HepG2 (cell line): ENCODE data around the gene FMC1. TPM values are rescaled to one million over a fixed set of nuclear protein-coding genes. Genes with fewer than 3 reads are reported as not detected.

Source experiments
- EZH2 ChIP-seq: conservative IDR thresholded peaks from 2 replicates; pipeline ENCODE4 v1.6.1; 2012; ENCODE audit warnings: mild to moderate bottlenecking, low read depth, low read length, moderate library complexity
- KDM5B ChIP-seq: sonication (generic); formaldehyde crosslinking; IDR thresholded peaks from 2 replicates; pipeline ENCODE4 v1.4.0; 2020; ENCODE audit warnings: missing genetic modification reagents, mild to moderate bottlenecking, borderline replicate concordance
- MAZ ChIP-seq, 2 experiments: sonication (generic) in 1 of 2; formaldehyde crosslinking in 1 of 2; IDR thresholded peaks; 2 replicates each; pipeline versions ENCODE4 v1.5.0 to v1.6.1; 2012 to 2020; ENCODE audit warnings: low read depth in 2 of 2, mild to moderate bottlenecking in 2 of 2, borderline replicate concordance in 1 of 2, improper control_type of control experiment in 1 of 2, low read length in 1 of 2, missing genetic modification reagents in 1 of 2, moderate library complexity in 1 of 2
- NR3C1 ChIP-seq: sonication (generic); formaldehyde crosslinking; IDR thresholded peaks from 2 replicates; pipeline ENCODE4 v1.4.0; 2020; ENCODE audit warnings: missing genetic modification reagents
- RBFOX2 ChIP-seq: fragments of 200-400 bp; formaldehyde crosslinking; IDR thresholded peaks from 2 replicates; pipeline ENCODE4 v1.6.1; 2017; ENCODE audit warnings: low read depth, mild to moderate bottlenecking, low read length
- RXRB ChIP-seq: IDR thresholded peaks from 2 replicates; pipeline ENCODE4 v1.6.1; 2016; ENCODE audit warnings: borderline replicate concordance, missing genetic modification reagents, missing compliant biosample characterization
- ZMYM4 ChIP-seq: sonication (generic); formaldehyde crosslinking; IDR thresholded peaks from 2 replicates; pipeline ENCODE4 v1.8.1; 2023; ENCODE audit warnings: mild to moderate bottlenecking, missing genetic modification reagents
- ZNF3 ChIP-seq: IDR thresholded peaks from 2 replicates; pipeline ENCODE4 v1.7.0; 2017; ENCODE audit warnings: inconsistent platforms
- polyA plus RNA-seq, 8 experiments: library from polyadenylated mRNA; depleted of rRNA in 3 of 8; stranded (reverse) in 7 of 8; unstranded in 1 of 8; fragments of >200 nt; fragmentation: Illumina TruSeq in 4 of 8; extraction: Trizol in 4 of 8; gene quantifications; 2 replicates each; pipeline versions ENCODE4 v1.2.1 to v1.2.3, GENCODE V29; 2011 to 2016; ENCODE audit warnings: low read depth in 4 of 8, missing spikeins in 1 of 8, mixed read lengths in 1 of 8; ENCODE audit not compliant: insufficient read depth in 1 of 8
- total RNA-seq, 5 experiments: library from RNA; depleted of rRNA; stranded (reverse); fragments of >200 nt; fragmentation: Illumina TruSeq; extraction: Trizol; gene quantifications; 2 replicates each; pipeline ENCODE4 v1.2.3, GENCODE V29; 2016; ENCODE audit warnings: low read depth in 1 of 5
- TF ChIP-seq, protein P1 (sequence below), 2 experiments: sonication (generic) in 1 of 2; formaldehyde crosslinking in 1 of 2; IDR thresholded peaks; 2 replicates each; pipeline versions ENCODE4 v1.6.1 to v1.9.0; 2014 to 2022; ENCODE audit warnings: antibody characterized with exemption in 1 of 2, borderline replicate concordance in 1 of 2, inconsistent platforms in 1 of 2, low read depth in 1 of 2, missing genetic modification reagents in 1 of 2
- TF ChIP-seq, protein P2 (sequence below): sonication (generic); formaldehyde crosslinking; IDR thresholded peaks from 2 replicates; pipeline ENCODE4 v1.8.1; 2022; ENCODE audit warnings: low read depth, mild to moderate bottlenecking, missing genetic modification reagents
- TF ChIP-seq, protein P3 (sequence below): sonication (generic); formaldehyde crosslinking; conservative IDR thresholded peaks from 2 replicates; pipeline ENCODE4 v1.8.0; 2022; ENCODE audit warnings: low read depth, missing genetic modification reagents
- TF ChIP-seq, protein P4 (sequence below): sonication (generic); formaldehyde crosslinking; IDR thresholded peaks from 2 replicates; pipeline ENCODE4 v1.8.0; 2023; ENCODE audit warnings: mild to moderate bottlenecking, missing genetic modification reagents
- TF ChIP-seq, protein P5 (sequence below): sonication (generic); formaldehyde crosslinking; IDR thresholded peaks from 2 replicates; pipeline ENCODE4 v1.5.1; 2020; ENCODE audit warnings: mild to moderate bottlenecking, moderate library complexity, missing genetic modification reagents

FMC1 gene
- total and polyA plus RNA-seq, 2 of the 13 experiments (the other 11 are each of a cell fraction or from before 2014, with no cell fraction given), result 39.2 to 50.7 TPM

DNA sequence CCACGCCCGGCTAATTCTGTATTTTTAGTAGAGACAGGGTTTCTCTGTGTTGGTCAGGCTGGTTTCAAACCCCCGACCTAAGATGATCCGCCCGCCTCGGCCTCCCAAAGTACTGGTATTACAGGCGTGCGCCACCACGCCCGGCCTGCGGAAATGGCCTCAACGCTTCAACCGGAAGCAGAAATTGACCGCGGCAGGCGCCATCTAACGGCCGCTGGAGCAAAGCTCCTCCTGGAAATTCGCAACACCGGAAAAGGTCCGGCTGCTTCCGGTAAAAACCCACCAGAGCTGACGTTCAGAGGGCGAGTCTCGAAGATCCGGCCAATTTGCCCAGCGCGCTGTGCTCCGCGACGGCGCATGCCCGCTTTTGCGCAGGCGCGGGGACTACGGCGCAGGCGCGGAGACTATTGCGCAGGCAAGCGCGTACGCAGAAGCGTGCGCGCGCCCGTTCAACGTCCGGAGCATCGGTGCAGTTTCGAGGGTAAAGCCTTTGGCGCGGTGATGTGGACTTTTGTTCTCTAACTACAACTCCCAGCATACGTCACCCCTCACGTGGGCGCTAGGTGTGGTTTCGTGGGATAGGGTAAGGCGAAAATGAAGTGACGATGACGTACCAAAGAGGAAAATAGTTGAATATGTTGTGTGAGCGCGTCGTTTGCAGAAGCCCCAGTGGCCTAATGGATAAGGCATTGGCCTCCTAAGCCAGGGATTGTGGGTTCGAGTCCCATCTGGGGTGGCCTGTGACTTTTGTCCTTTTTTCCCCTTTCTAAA is 915 bp upstream of the FMC1 start (continued):
- TF ChIP-seq, protein P1, sequence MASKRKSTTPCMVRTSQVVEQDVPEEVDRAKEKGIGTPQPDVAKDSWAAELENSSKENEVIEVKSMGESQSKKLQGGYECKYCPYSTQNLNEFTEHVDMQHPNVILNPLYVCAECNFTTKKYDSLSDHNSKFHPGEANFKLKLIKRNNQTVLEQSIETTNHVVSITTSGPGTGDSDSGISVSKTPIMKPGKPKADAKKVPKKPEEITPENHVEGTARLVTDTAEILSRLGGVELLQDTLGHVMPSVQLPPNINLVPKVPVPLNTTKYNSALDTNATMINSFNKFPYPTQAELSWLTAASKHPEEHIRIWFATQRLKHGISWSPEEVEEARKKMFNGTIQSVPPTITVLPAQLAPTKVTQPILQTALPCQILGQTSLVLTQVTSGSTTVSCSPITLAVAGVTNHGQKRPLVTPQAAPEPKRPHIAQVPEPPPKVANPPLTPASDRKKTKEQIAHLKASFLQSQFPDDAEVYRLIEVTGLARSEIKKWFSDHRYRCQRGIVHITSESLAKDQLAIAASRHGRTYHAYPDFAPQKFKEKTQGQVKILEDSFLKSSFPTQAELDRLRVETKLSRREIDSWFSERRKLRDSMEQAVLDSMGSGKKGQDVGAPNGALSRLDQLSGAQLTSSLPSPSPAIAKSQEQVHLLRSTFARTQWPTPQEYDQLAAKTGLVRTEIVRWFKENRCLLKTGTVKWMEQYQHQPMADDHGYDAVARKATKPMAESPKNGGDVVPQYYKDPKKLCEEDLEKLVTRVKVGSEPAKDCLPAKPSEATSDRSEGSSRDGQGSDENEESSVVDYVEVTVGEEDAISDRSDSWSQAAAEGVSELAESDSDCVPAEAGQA (IDR thresholded peaks at IDR 0.05; ENCODE audit: low read depth), result peak; percentile 75; the same call in 1 of the 2 replicates
- TF ChIP-seq, protein P1 (CRISPR knock-in tag; IDR thresholded peaks at IDR 0.05; ENCODE audit: borderline replicate concordance), result peak; percentile 55; the same call in 1 of the 2 replicates
- TF ChIP-seq ZMYM4 (peak; percentile 99), ZNF3 (CRISPR knock-in tag) (peak; percentile 32; the same call in 1 of the 2 replicates), MAZ (IDR thresholded peaks at IDR 0.05; ENCODE audit: borderline replicate concordance, low read depth, low read length) (peak; percentile 59; the same call in 1 of the 2 replicates), MAZ (CRISPR knock-in tag; IDR thresholded peaks at IDR 0.05; ENCODE audit: low read depth) (peak; percentile 74), KDM5B (peak; percentile 66), RBFOX2 (peak; percentile 73), NR3C1 (CRISPR knock-in tag) (no peak), RXRB (CRISPR knock-in tag) (peak; percentile 21; the same call in 1 of the 2 replicates), EZH2 (no peak)
- TF ChIP-seq, protein P2, sequence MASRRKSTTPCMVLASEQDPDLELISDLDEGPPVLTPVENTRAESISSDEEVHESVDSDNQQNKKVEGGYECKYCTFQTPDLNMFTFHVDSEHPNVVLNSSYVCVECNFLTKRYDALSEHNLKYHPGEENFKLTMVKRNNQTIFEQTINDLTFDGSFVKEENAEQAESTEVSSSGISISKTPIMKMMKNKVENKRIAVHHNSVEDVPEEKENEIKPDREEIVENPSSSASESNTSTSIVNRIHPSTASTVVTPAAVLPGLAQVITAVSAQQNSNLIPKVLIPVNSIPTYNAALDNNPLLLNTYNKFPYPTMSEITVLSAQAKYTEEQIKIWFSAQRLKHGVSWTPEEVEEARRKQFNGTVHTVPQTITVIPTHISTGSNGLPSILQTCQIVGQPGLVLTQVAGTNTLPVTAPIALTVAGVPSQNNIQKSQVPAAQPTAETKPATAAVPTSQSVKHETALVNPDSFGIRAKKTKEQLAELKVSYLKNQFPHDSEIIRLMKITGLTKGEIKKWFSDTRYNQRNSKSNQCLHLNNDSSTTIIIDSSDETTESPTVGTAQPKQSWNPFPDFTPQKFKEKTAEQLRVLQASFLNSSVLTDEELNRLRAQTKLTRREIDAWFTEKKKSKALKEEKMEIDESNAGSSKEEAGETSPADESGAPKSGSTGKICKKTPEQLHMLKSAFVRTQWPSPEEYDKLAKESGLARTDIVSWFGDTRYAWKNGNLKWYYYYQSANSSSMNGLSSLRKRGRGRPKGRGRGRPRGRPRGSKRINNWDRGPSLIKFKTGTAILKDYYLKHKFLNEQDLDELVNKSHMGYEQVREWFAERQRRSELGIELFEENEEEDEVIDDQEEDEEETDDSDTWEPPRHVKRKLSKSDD, result peak; percentile 54
- TF ChIP-seq, protein P3, sequence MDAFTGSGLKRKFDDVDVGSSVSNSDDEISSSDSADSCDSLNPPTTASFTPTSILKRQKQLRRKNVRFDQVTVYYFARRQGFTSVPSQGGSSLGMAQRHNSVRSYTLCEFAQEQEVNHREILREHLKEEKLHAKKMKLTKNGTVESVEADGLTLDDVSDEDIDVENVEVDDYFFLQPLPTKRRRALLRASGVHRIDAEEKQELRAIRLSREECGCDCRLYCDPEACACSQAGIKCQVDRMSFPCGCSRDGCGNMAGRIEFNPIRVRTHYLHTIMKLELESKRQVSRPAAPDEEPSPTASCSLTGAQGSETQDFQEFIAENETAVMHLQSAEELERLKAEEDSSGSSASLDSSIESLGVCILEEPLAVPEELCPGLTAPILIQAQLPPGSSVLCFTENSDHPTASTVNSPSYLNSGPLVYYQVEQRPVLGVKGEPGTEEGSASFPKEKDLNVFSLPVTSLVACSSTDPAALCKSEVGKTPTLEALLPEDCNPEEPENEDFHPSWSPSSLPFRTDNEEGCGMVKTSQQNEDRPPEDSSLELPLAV (CRISPR knock-in tag), result no peak
- TF ChIP-seq, protein P4, sequence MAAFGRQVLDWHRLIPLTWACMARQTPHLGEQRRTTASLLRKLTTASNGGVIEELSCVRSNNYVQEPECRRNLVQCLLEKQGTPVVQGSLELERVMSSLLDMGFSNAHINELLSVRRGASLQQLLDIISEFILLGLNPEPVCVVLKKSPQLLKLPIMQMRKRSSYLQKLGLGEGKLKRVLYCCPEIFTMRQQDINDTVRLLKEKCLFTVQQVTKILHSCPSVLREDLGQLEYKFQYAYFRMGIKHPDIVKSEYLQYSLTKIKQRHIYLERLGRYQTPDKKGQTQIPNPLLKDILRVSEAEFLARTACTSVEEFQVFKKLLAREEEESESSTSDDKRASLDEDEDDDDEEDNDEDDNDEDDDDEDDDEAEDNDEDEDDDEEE (CRISPR knock-in tag), result no peak
- TF ChIP-seq, protein P5, sequence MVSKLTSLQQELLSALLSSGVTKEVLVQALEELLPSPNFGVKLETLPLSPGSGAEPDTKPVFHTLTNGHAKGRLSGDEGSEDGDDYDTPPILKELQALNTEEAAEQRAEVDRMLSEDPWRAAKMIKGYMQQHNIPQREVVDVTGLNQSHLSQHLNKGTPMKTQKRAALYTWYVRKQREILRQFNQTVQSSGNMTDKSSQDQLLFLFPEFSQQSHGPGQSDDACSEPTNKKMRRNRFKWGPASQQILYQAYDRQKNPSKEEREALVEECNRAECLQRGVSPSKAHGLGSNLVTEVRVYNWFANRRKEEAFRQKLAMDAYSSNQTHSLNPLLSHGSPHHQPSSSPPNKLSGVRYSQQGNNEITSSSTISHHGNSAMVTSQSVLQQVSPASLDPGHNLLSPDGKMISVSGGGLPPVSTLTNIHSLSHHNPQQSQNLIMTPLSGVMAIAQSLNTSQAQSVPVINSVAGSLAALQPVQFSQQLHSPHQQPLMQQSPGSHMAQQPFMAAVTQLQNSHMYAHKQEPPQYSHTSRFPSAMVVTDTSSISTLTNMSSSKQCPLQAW, result peak; percentile 74; the same call in 1 of the 2 replicates
